NT2/D1 (cell line): ENCODE measurements around the gene BEST4.
"Not testable (repeated sequence)": the region's sequence is repeated elsewhere in the genome, so short reads cannot be mapped to it uniquely, and the experiment has no call there.

ENCODE experiments used
- SUZ12 ChIP-seq: IDR thresholded peaks from 2 replicates; pipeline ENCODE4 v1.6.1; 2011; ENCODE audit not compliant: insufficient read length, insufficient read depth; ENCODE audit errors: extremely low read depth
- YY1 ChIP-seq: IDR thresholded peaks from 2 replicates; pipeline ENCODE4 v1.6.1; 2011; ENCODE audit not compliant: insufficient read length, insufficient read depth
- ZNF274 ChIP-seq: IDR thresholded peaks from 2 replicates; pipeline ENCODE4 v1.6.1; 2011; ENCODE audit warnings: mild to moderate bottlenecking, low read depth, low read length

DNA sequence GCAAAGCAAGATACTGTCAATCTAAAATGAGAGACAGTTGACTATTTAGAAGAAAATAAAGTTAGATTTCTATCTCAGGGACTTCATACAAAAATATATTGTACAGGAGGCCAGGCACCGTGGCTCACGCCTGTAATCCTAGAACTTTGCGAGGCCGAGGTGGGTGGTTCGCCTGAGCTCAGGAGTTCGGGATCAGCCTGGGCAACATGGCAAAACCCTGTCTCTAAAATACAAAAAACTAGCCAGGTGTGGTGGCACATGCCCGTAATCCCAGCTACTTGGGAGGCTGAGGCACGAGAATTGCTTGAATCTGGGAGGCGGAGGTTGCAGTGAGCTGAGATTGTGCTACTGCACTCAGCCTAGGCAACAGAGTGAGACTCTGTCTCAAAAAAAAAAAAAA lies 28.0 kb upstream of the BEST4 start:
- TF ChIP-seq YY1, ZNF274, SUZ12: not testable (repeated sequence)
